GM10266 (cell line): Measurements from ENCODE around the gene APLN.

ENCODE experiments used
- DNase-seq: peaks from one replicate; pipeline ENCODE4 v3.0.0; 2012; ENCODE audit errors: extremely low spot score
- CTCF ChIP-seq: IDR thresholded peaks from 2 replicates; pipeline ENCODE4 v1.5.1; 2012; ENCODE audit warnings: mild to moderate bottlenecking, low read depth; ENCODE audit not compliant: control insufficient read depth, insufficient read depth; ENCODE audit errors: missing control alignments

APLN gene

GRCh38 chrX:129695937-129696336 lies 41.2 kb upstream of the APLN start:
- DNase-seq, result no peak
- TF ChIP-seq CTCF, result no peak

- TF ChIP-seq CTCF, result no peak
- DNase-seq, result no peak
Measured at GRCh38 chrX:129695535-129695934, 40.8 kb upstream of the APLN start.

GRCh38 chrX:129694805-129695204 lies 40.0 kb upstream of the APLN start:
- TF ChIP-seq CTCF, result no peak
- DNase-seq, result no peak

GRCh38 chrX:129693354-129693753 lies 38.6 kb upstream of the APLN start:
- no peak for TF ChIP-seq CTCF
- no peak for DNase-seq

GRCh38 chrX:129690435-129690834 lies 35.7 kb upstream of the APLN start:
- DNase-seq, result no peak
- no peak for TF ChIP-seq CTCF

- DNase-seq, result no peak
- TF ChIP-seq CTCF, result no peak
Measured at GRCh38 chrX:129689796-129690195, 35.0 kb upstream of the APLN start.

GRCh38 chrX:129688097-129688496 lies 33.3 kb upstream of the APLN start:
- DNase-seq, result no peak
- no peak for TF ChIP-seq CTCF

- TF ChIP-seq CTCF, result no peak
- DNase-seq, result no peak
Measured at GRCh38 chrX:129686422-129686948, 31.7 kb upstream of the APLN start.
